ENCODE measurements around the gene ATP2B1. TPM values are rescaled to one million over a fixed set of nuclear protein-coding genes. Genes with fewer than 3 reads are reported as not detected.
"Not testable (repeated sequence)": the region's sequence is repeated elsewhere in the genome, so short reads cannot be mapped to it uniquely, and the experiment has no call there.

Gene ATP2B1
- total RNA-seq, 4 donors from 2014 or later, result 21.9 to 47.7 (median 42.1) TPM

DNA sequence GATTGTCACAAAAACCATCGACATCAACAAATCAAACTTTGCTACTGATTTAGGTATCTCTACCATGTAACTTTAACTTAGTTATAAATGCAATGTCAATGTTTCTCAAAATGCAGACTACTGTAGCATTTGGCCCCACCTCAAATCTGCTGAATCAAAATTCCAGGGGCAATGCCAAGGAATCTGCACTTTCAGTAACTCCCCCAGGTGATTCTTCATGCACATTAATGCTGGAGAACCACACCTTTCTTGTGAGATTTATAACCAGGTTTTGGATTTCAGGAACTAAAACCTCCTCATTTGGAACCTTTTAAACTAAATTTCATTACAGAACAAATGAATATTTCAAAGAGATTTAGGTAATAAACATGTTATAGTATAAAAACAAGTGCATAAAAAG, 4.9 kb downstream of the ATP2B1 start:
- Histone ChIP-seq H3K36me3 (no peaks in the 10 kb centered on the region), H3K4me1 (peaks cover 0 to 29% (median 10%) of the 10 kb centered on the region in 4 donors), H3K9me3 (no peaks in the 10 kb centered on the region), H3K27ac (no peak overlapping the region), H3K4me3 (no peak overlapping the region), H3K27me3 (no peaks in the 10 kb centered on the region)
- TF ChIP-seq EP300 (IDR thresholded peaks at IDR 0.05), result no peak
- WGBS, 2 donors, result 95 to 96% methylated on average over 1 of the region's 1 CpG
- no peak for DNase-seq (ENCODE audit: low spot score in 2 of 2)

DNA sequence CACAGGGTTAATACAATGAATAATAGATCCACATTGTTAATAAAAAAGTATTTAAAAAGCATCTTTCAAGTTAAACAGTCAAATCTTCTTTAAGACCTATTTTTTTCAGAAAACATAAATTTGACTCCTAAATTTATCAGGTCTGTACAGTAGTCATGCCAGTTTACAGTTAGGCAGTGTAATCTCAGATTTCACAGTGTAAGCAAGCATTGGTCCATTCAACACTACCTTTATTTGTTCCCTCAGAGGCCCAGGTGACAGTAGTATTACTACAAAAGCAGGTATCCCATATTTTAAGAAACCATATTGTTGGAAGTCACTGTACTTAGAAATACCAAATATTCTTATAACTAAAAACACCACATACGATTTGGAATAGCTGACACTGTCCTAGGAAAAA, 6.1 kb downstream of the ATP2B1 start:
- WGBS, 2 donors, result 87 to 97% methylated on average over 1 of the region's 1 CpG
- no peak for DNase-seq (ENCODE audit: low spot score in 2 of 2)
- no peaks in the 10 kb centered on the region for H3K9me3 ChIP-seq
- no peak overlapping the region for H3K4me3 ChIP-seq
- H3K27ac ChIP-seq, result no peak overlapping the region
- TF ChIP-seq, protein P1, sequence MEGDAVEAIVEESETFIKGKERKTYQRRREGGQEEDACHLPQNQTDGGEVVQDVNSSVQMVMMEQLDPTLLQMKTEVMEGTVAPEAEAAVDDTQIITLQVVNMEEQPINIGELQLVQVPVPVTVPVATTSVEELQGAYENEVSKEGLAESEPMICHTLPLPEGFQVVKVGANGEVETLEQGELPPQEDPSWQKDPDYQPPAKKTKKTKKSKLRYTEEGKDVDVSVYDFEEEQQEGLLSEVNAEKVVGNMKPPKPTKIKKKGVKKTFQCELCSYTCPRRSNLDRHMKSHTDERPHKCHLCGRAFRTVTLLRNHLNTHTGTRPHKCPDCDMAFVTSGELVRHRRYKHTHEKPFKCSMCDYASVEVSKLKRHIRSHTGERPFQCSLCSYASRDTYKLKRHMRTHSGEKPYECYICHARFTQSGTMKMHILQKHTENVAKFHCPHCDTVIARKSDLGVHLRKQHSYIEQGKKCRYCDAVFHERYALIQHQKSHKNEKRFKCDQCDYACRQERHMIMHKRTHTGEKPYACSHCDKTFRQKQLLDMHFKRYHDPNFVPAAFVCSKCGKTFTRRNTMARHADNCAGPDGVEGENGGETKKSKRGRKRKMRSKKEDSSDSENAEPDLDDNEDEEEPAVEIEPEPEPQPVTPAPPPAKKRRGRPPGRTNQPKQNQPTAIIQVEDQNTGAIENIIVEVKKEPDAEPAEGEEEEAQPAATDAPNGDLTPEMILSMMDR (IDR thresholded peaks at IDR 0.05), result no peak
- TF ChIP-seq POLR2A (IDR thresholded peaks at IDR 0.05) (no peak), EP300 (IDR thresholded peaks at IDR 0.05) (no peak)
- H3K36me3 ChIP-seq, result no peaks in the 10 kb centered on the region
- peaks cover 0 to 23% (median 10%) of the 10 kb centered on the region in 4 donors for H3K4me1 ChIP-seq
- no peaks in the 10 kb centered on the region for H3K27me3 ChIP-seq

DNA sequence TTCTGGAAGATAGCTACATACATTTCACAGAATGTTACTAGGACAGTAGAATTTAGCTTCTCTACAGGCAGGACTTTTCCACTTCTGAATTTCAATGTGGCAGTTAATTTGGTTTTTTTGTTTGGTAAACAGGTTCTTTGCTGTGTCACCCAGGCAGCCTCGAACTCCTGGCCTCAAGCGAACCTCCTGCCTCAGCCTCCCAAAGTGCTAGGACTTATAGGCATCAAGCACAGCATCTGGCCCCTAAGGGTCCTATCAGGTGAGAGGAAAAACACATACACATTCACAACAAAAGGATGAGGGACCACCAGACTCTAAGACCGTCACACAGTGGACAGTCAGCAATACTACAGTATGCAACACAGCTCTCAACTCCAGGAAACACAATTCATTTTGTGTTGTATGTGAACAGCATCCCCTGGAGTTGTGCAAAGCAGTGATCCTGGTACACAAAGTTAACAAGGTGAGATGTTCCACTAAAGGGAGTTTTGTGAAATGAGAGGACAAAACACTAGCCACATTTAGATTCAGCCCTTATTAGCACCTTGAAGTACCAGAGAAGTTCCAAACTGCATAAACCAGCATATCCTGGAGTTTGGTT, 6.9 kb downstream of the ATP2B1 start:
- Histone ChIP-seq H3K27me3 (no peaks in the 10 kb centered on the region), H3K27ac (no peak overlapping the region), H3K9me3 (no peaks in the 10 kb centered on the region), H3K4me1 (peaks cover 0 to 21% (median 6%) of the 10 kb centered on the region in 4 donors), H3K36me3 (no peaks in the 10 kb centered on the region), H3K4me3 (no peak overlapping the region)
- DNase-seq (ENCODE audit: low spot score in 2 of 2), result no peak
- TF ChIP-seq EP300 (IDR thresholded peaks at IDR 0.05), result no peak
- TF ChIP-seq POLR2A (IDR thresholded peaks at IDR 0.05), result no peak
- TF ChIP-seq, protein P1 (IDR thresholded peaks at IDR 0.05), result no peak
- WGBS, 2 donors, result 98 to 100% methylated on average over 3 of the region's 3 CpGs

DNA sequence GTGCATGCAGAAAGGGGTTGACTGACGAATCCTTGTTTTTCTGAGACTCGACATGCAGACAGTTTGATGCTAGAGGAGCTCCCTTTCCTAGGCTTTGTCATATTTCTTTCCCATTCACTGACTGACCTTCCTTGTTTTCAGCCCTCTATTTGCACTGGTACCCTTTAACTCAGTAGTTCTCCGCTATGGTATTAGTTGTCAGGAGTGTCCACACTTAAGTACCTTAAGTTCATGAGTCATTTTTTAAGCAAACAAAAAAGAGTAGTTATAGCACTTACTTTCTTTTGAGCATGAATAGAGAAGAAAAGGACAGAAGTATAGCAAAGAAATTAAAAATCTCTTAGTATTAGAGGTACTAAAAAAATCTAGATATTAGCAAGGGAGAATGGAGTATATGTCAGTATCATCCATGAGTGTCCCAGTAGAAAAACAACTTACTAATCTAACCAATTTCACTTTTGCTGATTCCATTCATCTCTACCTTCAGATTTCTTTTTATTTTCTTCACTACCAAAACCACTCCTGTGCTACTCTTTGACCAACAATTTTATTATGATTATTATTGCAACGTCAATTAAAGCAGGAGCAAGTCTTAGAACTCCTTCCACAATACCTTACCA, 8.3 kb downstream of the ATP2B1 start:
- no peak overlapping the region for H3K4me3 ChIP-seq
- TF ChIP-seq, protein P1 (IDR thresholded peaks at IDR 0.05), result no peak
- TF ChIP-seq POLR2A (IDR thresholded peaks at IDR 0.05) (no peak), EP300 (IDR thresholded peaks at IDR 0.05) (no peak)
- 93 to 98% methylated on average over 4 of the region's 4 CpGs for whole genome bisulfite sequencing, 2 donors
- peaks cover 0 to 27% (median 2%) of the 10 kb centered on the region in 4 donors for H3K4me1 ChIP-seq
- no peak overlapping the region for H3K27ac ChIP-seq
- DNase-seq (ENCODE audit: low spot score in 2 of 2), result no peak
- H3K36me3 ChIP-seq, result no peaks in the 10 kb centered on the region
- H3K9me3 ChIP-seq, result no peaks in the 10 kb centered on the region
- no peaks in the 10 kb centered on the region for H3K27me3 ChIP-seq

- DNase-seq (ENCODE audit: low spot score in 2 of 2), result no peak
Measured at GRCh38 chr12:89698607-89699006, 10.0 kb downstream of the ATP2B1 start.

DNA sequence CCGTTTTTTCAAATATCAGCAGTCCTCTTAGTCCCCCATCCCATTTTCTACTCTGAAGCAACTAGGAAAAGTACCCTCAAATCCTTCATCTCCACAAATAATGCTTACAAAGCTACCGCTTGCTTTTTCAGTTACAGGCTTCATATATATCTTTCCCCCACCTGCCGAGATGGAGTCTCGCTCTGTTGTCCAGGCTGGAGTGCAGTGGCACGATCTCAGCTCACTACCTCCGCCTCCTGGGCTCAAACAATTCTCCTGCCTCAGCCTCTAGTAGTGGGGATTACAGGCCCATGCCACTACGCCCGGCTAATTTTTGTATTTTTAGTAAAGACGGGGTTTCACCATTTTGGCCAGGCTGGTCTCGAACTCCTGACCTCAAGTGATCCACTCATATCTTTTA, 10.9 kb downstream of the ATP2B1 start:
- H3K9me3 ChIP-seq; H3K27me3 ChIP-seq; H3K27ac ChIP-seq; DNase-seq (ENCODE audit: low spot score in 2 of 2); H3K4me3 ChIP-seq; H3K36me3 ChIP-seq: not testable (repeated sequence)
- peaks cover 0 to 27% (median 2%) of the 10 kb centered on the region in 4 donors for H3K4me1 ChIP-seq
- WGBS, 2 donors, result 93 to 97% methylated on average over 10 of the region's 10 CpGs

More at GRCh38 chr12:89698607-89699006, 10.0 kb downstream of the ATP2B1 start:
- Histone ChIP-seq H3K4me1 (peaks cover 0 to 26% (median 2%) of the 10 kb centered on the region in 4 donors), H3K36me3 (no peaks in the 10 kb centered on the region), H3K9me3 (no peaks in the 10 kb centered on the region), H3K27me3 (no peaks in the 10 kb centered on the region), H3K4me3 (no peak overlapping the region), H3K27ac (no peak overlapping the region)
- WGBS, 2 donors, result 88% methylated on average over 2 of the region's 2 CpGs
- TF ChIP-seq POLR2A (IDR thresholded peaks at IDR 0.05) (no peak), EP300 (IDR thresholded peaks at IDR 0.05) (no peak)
- TF ChIP-seq, protein P1 (IDR thresholded peaks at IDR 0.05), result no peak
